H1 (cell line): ENCODE results near the gene ZNF414. TPM values are rescaled to one million over a fixed set of nuclear protein-coding genes. Genes with fewer than 3 reads are reported as not detected.

Experiments used
- CTCF ChIA-PET: fragments of 300-600 bp; sonication (Branson Sonifier 250); formaldehyde crosslinking; loops from one replicate; lab custom pipeline; 2021; ENCODE audit not compliant: partially characterized antibody; lab: Charles Lee
- POLR2A ChIA-PET: fragments of 300-600 bp; sonication (Branson Sonifier 250); formaldehyde crosslinking; loops from one replicate; lab custom pipeline; 2021; ENCODE audit warnings: inconsistent platforms; ENCODE audit not compliant: partially characterized antibody; lab: Charles Lee
- DNase-seq, 2 experiments: peaks; one replicate each; pipeline versions ENCODE4 v3.0.0 to v3.0.0-alpha.2; 2010 to 2022; ENCODE audit warnings: low spot score in 2 of 2, low read depth in 1 of 2, mixed read lengths in 1 of 2
- FAIRE-seq: peaks from 2 replicates; lab custom pipeline; 2011; peaks lifted over from hg19 to GRCh38; lab: Jason Lieb, UNC
- H2AFZ ChIP-seq: 2 replicates; pipeline ENCODE4 v1.8.1; 2012; ENCODE audit warnings: low read length, inconsistent platforms
- H2AK5ac ChIP-seq: 2 replicates; pipeline ENCODE4 v1.6.1; 2013; ENCODE audit warnings: low read depth, low read length
- H2BK120ac ChIP-seq: replicated peaks from 2 replicates; pipeline ENCODE3; 2013; ENCODE audit warnings: low read depth, low read length, inconsistent platforms
- H2BK12ac ChIP-seq: 2 replicates; pipeline ENCODE4 v1.6.1; 2013; ENCODE audit warnings: low read depth, low read length
- H2BK15ac ChIP-seq: 2 replicates; pipeline ENCODE4 v1.6.1; 2013; ENCODE audit warnings: low read length
- H2BK20ac ChIP-seq: 2 replicates; pipeline ENCODE4 v1.6.1; 2013; ENCODE audit warnings: low read length
- H2BK5ac ChIP-seq: 2 replicates; pipeline ENCODE4 v1.6.1; 2013; ENCODE audit warnings: low read depth, low read length
- H3K14ac ChIP-seq: 2 replicates; pipeline ENCODE4 v1.6.1; 2013; ENCODE audit warnings: inconsistent platforms; ENCODE audit not compliant: insufficient read length
- H3K18ac ChIP-seq: 2 replicates; pipeline ENCODE4 v1.6.1; 2013; ENCODE audit warnings: low read length; ENCODE audit errors: extremely low read depth
- H3K23ac ChIP-seq: 2 replicates; pipeline ENCODE4 v1.6.1; 2013; ENCODE audit warnings: inconsistent platforms; ENCODE audit not compliant: insufficient read length
- H3K23me2 ChIP-seq: 2 replicates; pipeline ENCODE4 v1.6.1; 2013; ENCODE audit warnings: low read depth, low read length
- H3K27ac ChIP-seq: 2 replicates; pipeline ENCODE4 v1.6.1; 2011; ENCODE audit warnings: low read depth, low read length, inconsistent platforms
- H3K27me3 ChIP-seq, 4 experiments: replicated peaks in 1 of 4; 1 replicate in 1 of 4; 2 replicates in 3 of 4; pipeline versions ENCODE4 v1.6.1 to v1.8.1; 2011 to 2013; ENCODE audit warnings: low read length in 3 of 4, mild to moderate bottlenecking in 3 of 4, inconsistent platforms in 2 of 4, mixed read lengths in 2 of 4, moderate library complexity in 1 of 4; ENCODE audit not compliant: control insufficient read depth in 3 of 4, insufficient read depth in 3 of 4; ENCODE audit errors: extremely low read depth in 1 of 4
- H3K36me3 ChIP-seq, 4 experiments: 2 replicates each; pipeline versions ENCODE4 v1.6.1 to v1.8.1; 2011 to 2013; ENCODE audit warnings: mild to moderate bottlenecking in 4 of 4, low read length in 3 of 4, moderate library complexity in 2 of 4, control low read depth in 1 of 4, inconsistent platforms in 1 of 4; ENCODE audit not compliant: insufficient read depth in 4 of 4, control insufficient read depth in 2 of 4
- H3K4ac ChIP-seq: replicated peaks from 2 replicates; pipeline ENCODE3; 2013; ENCODE audit warnings: low read length, low read depth, mixed read lengths, inconsistent platforms; ENCODE audit not compliant: insufficient read length
- H3K4me1 ChIP-seq, 4 experiments: replicated peaks in 1 of 4; 1 replicate in 1 of 4; 2 replicates in 3 of 4; pipeline versions ENCODE4 v1.6.1 to v1.8.1; 2011 to 2013; ENCODE audit warnings: low read length in 3 of 4, inconsistent platforms in 2 of 4, mixed read lengths in 1 of 4; ENCODE audit not compliant: insufficient read depth in 4 of 4, control insufficient read depth in 3 of 4
- H3K4me2 ChIP-seq, 2 experiments: 2 replicates each; pipeline versions ENCODE4 v1.6.1 to v1.8.1; 2011 to 2013; ENCODE audit warnings: low read depth in 2 of 2, low read length in 2 of 2, control low read depth in 1 of 2, inconsistent platforms in 1 of 2, mild to moderate bottlenecking in 1 of 2; ENCODE audit not compliant: insufficient read depth in 1 of 2
- H3K4me3 ChIP-seq, 4 experiments: fragments of 200-600, 300-600 bp in 1 of 4; sonication (generic), shearing (Covaris generic), sonication (Bioruptor Twin) in 1 of 4; 2 replicates each; pipeline versions ENCODE4 v1.5.1 to v1.8.1; 2011 to 2016; ENCODE audit warnings: low read length in 4 of 4, low read depth in 3 of 4, control low read depth in 2 of 4, inconsistent platforms in 2 of 4, mild to moderate bottlenecking in 2 of 4, mixed read lengths in 1 of 4, moderate library complexity in 1 of 4; ENCODE audit not compliant: insufficient read depth in 2 of 4; ENCODE audit errors: extremely low read depth in 1 of 4
- H3K56ac ChIP-seq: replicated peaks from 2 replicates; pipeline ENCODE3; 2013; ENCODE audit warnings: low read depth, mild to moderate bottlenecking, mixed read lengths, low read length, inconsistent platforms; ENCODE audit not compliant: insufficient read length
- H3K79me1 ChIP-seq: 2 replicates; pipeline ENCODE4 v1.6.1; 2013; ENCODE audit warnings: low read depth, low read length, control low read depth
- H3K79me2 ChIP-seq, 2 experiments: 2 replicates each; pipeline versions ENCODE4 v1.6.1 to v1.8.1; 2012 to 2013; ENCODE audit warnings: low read length in 2 of 2, mild to moderate bottlenecking in 2 of 2, inconsistent platforms in 1 of 2; ENCODE audit not compliant: insufficient read depth in 2 of 2, control insufficient read depth in 1 of 2
- H3K9ac ChIP-seq, 4 experiments: replicated peaks in 1 of 4; 1 replicate in 1 of 4; 2 replicates in 3 of 4; pipeline versions ENCODE4 v1.6.1 to v1.8.1; 2011 to 2013; ENCODE audit warnings: low read depth in 3 of 4, low read length in 3 of 4, control low read depth in 2 of 4, mild to moderate bottlenecking in 2 of 4, moderate library complexity in 2 of 4, inconsistent platforms in 1 of 4; ENCODE audit errors: extremely low read depth in 1 of 4
- H3K9me3 ChIP-seq, 2 experiments: 2 replicates each; pipeline versions ENCODE4 v1.6.1 to v1.8.1; 2012 to 2013; ENCODE audit warnings: mild to moderate bottlenecking in 2 of 2, moderate library complexity in 2 of 2, control low read depth in 1 of 2, inconsistent platforms in 1 of 2, low read depth in 1 of 2, low read length in 1 of 2, mixed read lengths in 1 of 2; ENCODE audit not compliant: insufficient read depth in 2 of 2
- H4K20me1 ChIP-seq, 2 experiments: replicated peaks in 1 of 2; 2 replicates each; pipeline versions ENCODE3 to v1.8.1; 2011 to 2013; ENCODE audit warnings: inconsistent platforms in 2 of 2, low read length in 2 of 2, mild to moderate bottlenecking in 1 of 2; ENCODE audit not compliant: insufficient read depth in 2 of 2, control insufficient read depth in 1 of 2
- H4K5ac ChIP-seq: 2 replicates; pipeline ENCODE4 v1.6.1; 2013; ENCODE audit warnings: low read length, low read depth, mixed read lengths, inconsistent platforms; ENCODE audit not compliant: insufficient read length
- H4K8ac ChIP-seq: 2 replicates; pipeline ENCODE4 v1.8.0; 2013; ENCODE audit warnings: mild to moderate bottlenecking, moderate library complexity, low read length, inconsistent platforms; ENCODE audit not compliant: insufficient read depth; ENCODE audit errors: extremely low read depth
- H4K91ac ChIP-seq: replicated peaks from 2 replicates; pipeline ENCODE3; 2013; ENCODE audit warnings: low read length, mixed read lengths, inconsistent platforms; ENCODE audit not compliant: insufficient read length
- CTCF ChIP-seq, 3 experiments: IDR thresholded peaks; 1 replicate in 2 of 3; 2 replicates in 1 of 3; pipeline versions ENCODE4 v1.5.1 to v1.6.1; 2011; ENCODE audit warnings: low read length in 3 of 3, mild to moderate bottlenecking in 3 of 3, inconsistent platforms in 2 of 3, low read depth in 1 of 3, moderate library complexity in 1 of 3; ENCODE audit not compliant: insufficient read depth in 1 of 3; ENCODE audit errors: control extremely low read depth in 1 of 3
- GABPA ChIP-seq: IDR thresholded peaks from 2 replicates; pipeline ENCODE4 v1.6.1; 2011; ENCODE audit warnings: mild to moderate bottlenecking, low read length, moderate library complexity, borderline replicate concordance; ENCODE audit not compliant: insufficient read depth
- RAD21 ChIP-seq, 2 experiments: IDR thresholded peaks in 1 of 2; conservative IDR thresholded peaks in 1 of 2; 2 replicates each; pipeline ENCODE4 v1.6.1; 2011; ENCODE audit warnings: low read depth in 2 of 2, low read length in 2 of 2, improper control_type of control experiment in 1 of 2, inconsistent platforms in 1 of 2, mild to moderate bottlenecking in 1 of 2, moderate library complexity in 1 of 2
- WGBS, 2 experiments: shearing (Covaris generic) in 1 of 2; methylation state at CpG; one replicate each; pipeline versions ENCODE4 v1.1.6 to v1.1.7; 2013 to 2015; ENCODE audit warnings: low lambda C conversion rate in 2 of 2, mixed read lengths in 2 of 2, inconsistent platforms in 1 of 2, low coverage in 1 of 2, missing lambda C conversion rate in 1 of 2; ENCODE audit not compliant: insufficient replicate concordance in 2 of 2, insufficient coverage in 1 of 2, insufficient read length in 1 of 2; ENCODE audit errors: extremely low coverage in 1 of 2, missing lambda C conversion rate in 1 of 2; 5-methylcytosine and 5-hydroxymethylcytosine counted together
- polyA plus RNA-seq, 7 experiments: library from polyadenylated mRNA; depleted of rRNA in 3 of 7; stranded (reverse) in 5 of 7; unstranded in 2 of 7; fragments of >200 nt in 5 of 7; fragments of 200-250 nt in 2 of 7; gene quantifications; 1 replicate in 5 of 7; 2 replicates in 1 of 7; 4 replicates in 1 of 7; pipeline versions ENCODE4 v1.2.1 to v1.2.3, GENCODE V29; 2011 to 2013; ENCODE audit warnings: missing spikeins in 2 of 7, mixed read lengths in 2 of 7
- total RNA-seq: library from RNA; stranded (reverse); fragmentation: NEBNext Ultra II Directional; extraction: Animal tissue kit (Norgen Biotek cat#: 25700); gene quantifications from 2 replicates; pipeline ENCODE4 v1.2.1, GENCODE V29; 2021

ZNF414 gene
- total and polyA plus RNA-seq, 2 of the 8 experiments (the other 6 are each of a cell fraction or from before 2014, with no cell fraction given) = 9.7 to 26.8 TPM

DNA sequence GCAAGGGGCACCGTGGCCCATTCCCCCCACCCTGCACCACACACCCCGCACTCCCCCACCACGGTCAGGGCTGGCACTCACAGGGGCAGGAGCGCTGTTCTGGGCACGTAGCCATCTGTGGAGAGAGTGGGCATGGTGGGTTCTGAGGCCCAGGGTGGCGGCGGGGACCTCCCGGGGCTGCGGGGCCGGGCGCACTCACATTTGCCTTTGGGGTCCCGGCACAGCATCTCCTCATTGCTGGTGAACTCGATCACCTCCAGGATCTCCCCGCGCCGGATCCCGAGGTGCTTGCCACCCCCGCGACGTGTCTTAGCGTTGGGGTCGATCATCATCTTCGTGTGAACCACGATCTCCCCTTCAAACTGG lies 23.6 kb downstream of the ZNF414 start:
- no peak overlapping the region for H2BK120ac ChIP-seq
- no peak overlapping the region for H3K4ac ChIP-seq
- peaks cover 7% of the 10 kb centered on the region; the same call in 1 of the 2 replicates for H3K79me1 ChIP-seq
- H3K23ac ChIP-seq = no peak overlapping the region
- H3K14ac ChIP-seq = no peak overlapping the region
- ChIA-PET POLR2A (interaction anchor here (1.0 to 2.0 kb wide), 9 partner anchors 9 to 63 kb away, joined by 3 to 6 read pairs (median 4); partner anchors contain the start of gene ZNF414), CTCF (interaction anchor here (1.1 to 1.2 kb wide), 2 partner anchors 8 to 87 kb away, joined by 3 to 4 read pairs; partner anchors contain the start of gene MYO1F)
- peaks cover 0 to 6% of the 10 kb centered on the region in 2 experiments; a peak in 1 of 4 replicates for H3K79me2 ChIP-seq
- FAIRE-seq (no peak), DNase-seq (no peak)
- no peak overlapping the region for H4K8ac ChIP-seq
- H3K4me3 ChIP-seq = no peak overlapping the region
- H3K27me3 ChIP-seq = no peaks in the 10 kb centered on the region
- H3K4me2 ChIP-seq = no peak overlapping the region
- TF ChIP-seq CTCF (IDR thresholded peaks at IDR 0.05; ENCODE audit: control extremely low read depth in 1 of 3, insufficient read depth in 1 of 3, low read depth in 1 of 3, low read length in 3 of 3) (no peak), GABPA (no peak), RAD21 (IDR thresholded peaks at IDR 0.05 in 1 of 2, conservative IDR thresholded peaks at IDR 0.05 in 1 of 2; ENCODE audit: low read depth in 2 of 2, low read length in 2 of 2) (no peak)
- no peak overlapping the region for H3K56ac ChIP-seq
- H2AFZ ChIP-seq = no peak overlapping the region
- H4K91ac ChIP-seq = no peak overlapping the region
- 95% methylated on average over 24 of the region's 24 CpGs; no CpG with 5 or more reads in 1 of the 2 experiments for WGBS, 2 experiments
- peaks cover 0 to 2% (median under 1%) of the 10 kb centered on the region in 4 experiments; a peak in 1 of 7 replicates for H3K4me1 ChIP-seq
- H3K18ac ChIP-seq = no peak overlapping the region
- peaks cover 6 to 23% of the 10 kb centered on the region in 2 experiments for H4K20me1 ChIP-seq
- no peak overlapping the region for H2BK15ac ChIP-seq
- H2BK20ac ChIP-seq = no peak overlapping the region
- H3K27ac ChIP-seq = no peak overlapping the region
- H2BK12ac ChIP-seq = no peak overlapping the region
- H2AK5ac ChIP-seq = no peak overlapping the region
- no peak overlapping the region for H3K9ac ChIP-seq
- H3K36me3 ChIP-seq = peaks cover 14 to 37% (median 27%) of the 10 kb centered on the region in 4 experiments; a peak in 7 of 8 replicates
- no peaks in the 10 kb centered on the region for H3K23me2 ChIP-seq
- H2BK5ac ChIP-seq = no peak overlapping the region
- no peak overlapping the region for H4K5ac ChIP-seq
- H3K9me3 ChIP-seq = no peaks in the 10 kb centered on the region
